ENCODE measurements around the gene C12orf57. TPM values are rescaled to one million over a fixed set of nuclear protein-coding genes. Genes with fewer than 3 reads are reported as not detected.
A peak's percentile ranks its signal among the peaks of the same experiment; 100 is the strongest.

The C12orf57 gene
- total and polyA plus RNA-seq, 2 of the 13 experiments (the other 11 are each of a cell fraction or from before 2014, with no cell fraction given): 84.0 to 287 TPM

GRCh38 chr12:6965026-6965661, 21.3 kb downstream of the C12orf57 start (continued):
- 0 out of 4 replicates have a peak, but pooled peaks have one; percentile 35 to 54 for TF ChIP-seq HMGXB4 (CRISPR knock-in tag; IDR thresholded peaks at IDR 0.05; ENCODE audit: borderline replicate concordance in 1 of 2, low read depth in 1 of 2)
- TF ChIP-seq U2AF2 (IDR thresholded peaks at IDR 0.05; ENCODE audit: low read depth, low read length): no peak
- TF ChIP-seq PPARG (CRISPR knock-in tag; conservative IDR thresholded peaks at IDR 0.05): no peak
- 0 out of 2 replicates have a peak, but pooled peaks have one; percentile 65 for TF ChIP-seq ZNF510 (CRISPR knock-in tag; IDR thresholded peaks at IDR 0.05; ENCODE audit: low read depth)
- TF ChIP-seq, protein P1, sequence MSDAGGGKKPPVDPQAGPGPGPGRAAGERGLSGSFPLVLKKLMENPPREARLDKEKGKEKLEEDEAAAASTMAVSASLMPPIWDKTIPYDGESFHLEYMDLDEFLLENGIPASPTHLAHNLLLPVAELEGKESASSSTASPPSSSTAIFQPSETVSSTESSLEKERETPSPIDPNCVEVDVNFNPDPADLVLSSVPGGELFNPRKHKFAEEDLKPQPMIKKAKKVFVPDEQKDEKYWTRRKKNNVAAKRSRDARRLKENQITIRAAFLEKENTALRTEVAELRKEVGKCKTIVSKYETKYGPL (CRISPR knock-in tag; IDR thresholded peaks at IDR 0.05): no peak
- no peak for TF ChIP-seq HOXA9 (CRISPR knock-in tag; IDR thresholded peaks at IDR 0.05; ENCODE audit: borderline replicate concordance)
- no peak for TF ChIP-seq ZNF747 (CRISPR knock-in tag; IDR thresholded peaks at IDR 0.05; ENCODE audit: borderline replicate concordance)
- TF ChIP-seq ARID4A (CRISPR knock-in tag; IDR thresholded peaks at IDR 0.05; ENCODE audit: borderline replicate concordance): peak; percentile 45; the same call in 1 of the 2 replicates
- no peak for TF ChIP-seq HOXA7 (CRISPR knock-in tag; IDR thresholded peaks at IDR 0.05)
- TF ChIP-seq ATAD3A (CRISPR knock-in tag; IDR thresholded peaks at IDR 0.05): no peak
- TF ChIP-seq E2F2 (CRISPR knock-in tag; IDR thresholded peaks at IDR 0.05; ENCODE audit: borderline replicate concordance): no peak
- no peak for TF ChIP-seq KDM6A (CRISPR knock-in tag; IDR thresholded peaks at IDR 0.05; ENCODE audit: low read depth)
- peak; percentile 53; the same call in 1 of the 2 replicates for TF ChIP-seq HOXD1 (CRISPR knock-in tag; IDR thresholded peaks at IDR 0.05)
- TF ChIP-seq SUZ12 (IDR thresholded peaks at IDR 0.05; ENCODE audit: low read depth, low read length): no peak
- TF ChIP-seq ZNF879 (CRISPR knock-in tag; IDR thresholded peaks at IDR 0.05): no peak
- TF ChIP-seq ZNF256 (CRISPR knock-in tag; conservative IDR thresholded peaks at IDR 0.05): peak; percentile 73; the same call in 1 of the 2 replicates
- TF ChIP-seq, protein P2, sequence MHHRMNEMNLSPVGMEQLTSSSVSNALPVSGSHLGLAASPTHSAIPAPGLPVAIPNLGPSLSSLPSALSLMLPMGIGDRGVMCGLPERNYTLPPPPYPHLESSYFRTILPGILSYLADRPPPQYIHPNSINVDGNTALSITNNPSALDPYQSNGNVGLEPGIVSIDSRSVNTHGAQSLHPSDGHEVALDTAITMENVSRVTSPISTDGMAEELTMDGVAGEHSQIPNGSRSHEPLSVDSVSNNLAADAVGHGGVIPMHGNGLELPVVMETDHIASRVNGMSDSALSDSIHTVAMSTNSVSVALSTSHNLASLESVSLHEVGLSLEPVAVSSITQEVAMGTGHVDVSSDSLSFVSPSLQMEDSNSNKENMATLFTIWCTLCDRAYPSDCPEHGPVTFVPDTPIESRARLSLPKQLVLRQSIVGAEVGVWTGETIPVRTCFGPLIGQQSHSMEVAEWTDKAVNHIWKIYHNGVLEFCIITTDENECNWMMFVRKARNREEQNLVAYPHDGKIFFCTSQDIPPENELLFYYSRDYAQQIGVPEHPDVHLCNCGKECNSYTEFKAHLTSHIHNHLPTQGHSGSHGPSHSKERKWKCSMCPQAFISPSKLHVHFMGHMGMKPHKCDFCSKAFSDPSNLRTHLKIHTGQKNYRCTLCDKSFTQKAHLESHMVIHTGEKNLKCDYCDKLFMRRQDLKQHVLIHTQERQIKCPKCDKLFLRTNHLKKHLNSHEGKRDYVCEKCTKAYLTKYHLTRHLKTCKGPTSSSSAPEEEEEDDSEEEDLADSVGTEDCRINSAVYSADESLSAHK (CRISPR knock-in tag; IDR thresholded peaks at IDR 0.05; ENCODE audit: borderline replicate concordance): no peak
- TF ChIP-seq ZBTB20 (CRISPR knock-in tag; IDR thresholded peaks at IDR 0.05; ENCODE audit: borderline replicate concordance, low read depth): no peak
- peak; percentile 52 for TF ChIP-seq RXRA (CRISPR knock-in tag; IDR thresholded peaks at IDR 0.05)
